GM19455 (cell line): ENCODE measurements around the gene NPR2.
A peak's percentile ranks its signal among the peaks of the same experiment; 100 is the strongest.

Source experiments
- ATAC-seq: cut with Tn5 transposase; IDR thresholded peaks from one replicate; pipeline ENCODE4 v1.9.1; 2021; ENCODE audit not compliant: unreplicated experiment

NPR2 gene

DNA sequence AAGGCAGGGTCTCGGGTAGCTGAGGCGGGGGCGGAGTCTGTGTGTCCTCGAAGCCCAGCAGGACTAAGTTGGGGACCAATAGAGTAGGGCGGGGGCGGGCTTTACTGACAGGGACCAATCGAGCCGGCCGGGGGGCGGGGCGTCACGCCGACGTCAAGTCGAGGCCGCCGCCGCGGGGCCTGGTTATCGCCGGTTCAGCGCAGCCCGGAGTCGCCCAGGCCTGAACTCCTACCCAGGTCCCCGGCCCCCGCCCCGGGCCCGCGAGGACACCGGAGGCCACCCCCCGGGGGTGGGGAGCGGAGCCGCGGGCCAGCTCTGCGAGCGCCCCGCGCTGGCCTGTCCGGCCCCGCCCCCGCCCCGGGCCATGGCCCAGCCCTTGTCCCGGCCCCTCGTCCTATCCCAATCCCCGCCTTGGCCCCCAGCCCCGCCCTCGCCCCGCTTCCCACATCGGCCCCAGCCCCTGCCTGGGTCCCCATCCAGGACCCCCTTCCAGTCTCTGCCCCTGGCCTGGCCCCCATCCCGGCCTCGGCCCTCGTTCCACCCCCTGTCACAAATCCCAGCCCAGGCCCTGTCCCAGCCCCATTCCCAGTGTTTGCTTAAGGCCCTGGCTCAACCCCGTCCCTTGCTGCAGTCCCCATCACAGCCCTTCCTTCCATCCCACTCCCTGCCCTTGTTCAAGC, 37.8 kb downstream of the NPR2 start, which contains the start of gene TMEM8B:
TMEM8B (plus strand) TSS at position 145 of the 680 bp plus-strand sequence; CDS start at position 365, 220 bp downstream.
- ATAC-seq = peak; percentile 81

DNA sequence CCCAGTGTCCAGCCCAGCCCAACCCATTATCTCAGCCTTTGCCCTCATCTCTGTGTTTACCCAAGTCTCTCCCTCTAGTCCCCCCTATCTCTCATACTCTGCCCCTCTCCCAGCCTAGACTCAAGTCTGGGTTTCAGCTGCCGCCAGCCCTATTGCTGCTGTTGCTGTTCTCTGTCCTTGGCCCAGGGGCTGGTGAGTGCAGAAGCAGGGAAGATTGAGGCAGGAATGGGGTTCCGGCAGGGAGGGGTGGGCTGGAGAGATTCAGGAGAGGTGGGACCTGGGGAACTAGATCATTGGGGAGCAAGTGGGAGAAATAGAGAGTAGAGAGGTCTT, 38.3 kb downstream of the NPR2 start:
- ATAC-seq = no peak

DNA sequence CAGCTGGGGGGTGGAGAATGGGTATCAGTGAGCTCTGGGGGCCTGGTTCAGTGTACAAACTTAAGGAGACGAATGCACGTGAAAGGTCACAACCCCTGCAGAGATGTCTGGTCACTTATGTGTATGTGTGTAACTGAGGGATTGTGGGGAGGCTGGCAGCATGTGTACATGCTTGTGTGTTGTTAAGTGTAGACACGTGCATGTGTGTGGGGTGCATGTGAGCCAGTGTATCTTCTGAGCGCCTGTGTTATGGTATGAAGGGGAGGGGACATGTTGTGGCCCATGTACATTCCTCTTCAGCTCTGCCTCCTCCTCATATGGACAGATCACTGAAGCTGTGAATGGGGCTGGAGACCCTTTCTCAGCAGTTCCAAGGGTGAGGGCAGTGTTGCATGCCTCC, 39.6 kb downstream of the NPR2 start:
- ATAC-seq = no peak

DNA sequence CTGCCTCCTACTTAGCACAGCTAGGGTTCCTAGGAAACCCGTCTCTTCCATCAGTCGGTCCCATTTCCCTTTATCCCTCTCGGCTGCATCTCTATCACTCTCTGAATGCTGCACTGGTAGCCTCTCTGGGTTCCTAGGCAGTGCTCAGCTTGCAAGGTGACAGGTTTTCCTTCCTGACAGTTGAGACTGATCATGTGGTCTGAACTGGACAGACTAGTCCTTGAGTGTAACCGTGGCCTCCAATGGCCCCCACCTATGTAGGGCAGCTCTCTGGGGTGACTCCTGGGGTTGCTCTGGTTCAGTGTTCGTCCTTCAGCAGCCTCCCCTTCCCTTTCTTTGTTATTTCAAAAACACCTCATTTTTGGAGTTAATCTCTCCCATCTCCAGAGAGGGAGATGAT, 41.4 kb downstream of the NPR2 start:
- no peak for ATAC-seq

- no peak for ATAC-seq
These were observed 43.1 kb downstream of the NPR2 start for GRCh38 chr9:35834260-35835215.

DNA sequence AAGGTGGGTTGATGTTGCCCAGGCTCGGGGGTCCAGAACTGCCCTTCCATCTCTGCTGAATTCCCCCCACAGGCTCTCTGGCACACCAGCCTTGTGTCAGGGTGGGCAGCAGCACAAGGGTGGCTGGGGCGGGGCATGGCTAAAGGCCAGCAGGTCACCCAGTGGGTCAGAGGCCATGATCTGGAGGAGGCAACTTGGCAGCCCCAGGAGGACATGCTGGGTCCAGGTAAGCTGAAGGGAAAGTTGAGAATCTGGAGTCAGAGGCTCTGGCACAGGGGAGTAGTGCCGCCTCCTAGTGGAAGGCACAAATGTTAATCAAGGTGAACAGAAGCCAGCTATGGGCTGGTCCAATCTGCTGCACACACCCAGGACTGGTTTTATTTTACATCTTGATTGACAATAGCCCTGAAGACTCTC, 43.8 kb downstream of the NPR2 start:
- ATAC-seq = no peak

DNA sequence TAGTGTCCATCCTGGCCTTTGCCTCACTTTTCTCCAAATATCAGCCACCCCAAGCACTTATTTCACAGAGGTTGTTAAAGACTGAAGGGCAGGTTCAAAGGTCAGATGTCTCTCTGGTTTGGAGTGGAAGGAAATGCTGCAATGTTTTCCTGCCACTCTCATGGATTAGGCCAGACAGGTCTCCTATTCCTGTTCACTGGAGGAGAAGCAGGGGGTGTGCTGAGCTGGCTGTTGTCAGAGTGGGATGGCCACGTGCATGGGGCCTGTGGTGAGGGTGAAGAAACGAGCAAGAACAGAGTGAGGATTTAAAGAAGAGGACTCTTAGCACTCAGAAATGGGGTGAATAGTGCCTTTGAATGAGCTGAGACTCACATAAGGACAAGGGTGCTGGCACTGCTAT, 44.4 kb downstream of the NPR2 start:
- ATAC-seq = no peak

GRCh38 chr9:35836595-35836994, 45.2 kb downstream of the NPR2 start:
- no peak for ATAC-seq

GRCh38 chr9:35839926-35840325, 48.5 kb downstream of the NPR2 start:
- ATAC-seq = no peak

- no peak for ATAC-seq
These were observed 49.7 kb downstream of the NPR2 start for GRCh38 chr9:35840881-35841644.

- ATAC-seq = no peak
These were observed 50.2 kb downstream of the NPR2 start for GRCh38 chr9:35841645-35841900.

- no peak for ATAC-seq
These were observed 50.8 kb downstream of the NPR2 start for GRCh38 chr9:35842020-35842745.

DNA sequence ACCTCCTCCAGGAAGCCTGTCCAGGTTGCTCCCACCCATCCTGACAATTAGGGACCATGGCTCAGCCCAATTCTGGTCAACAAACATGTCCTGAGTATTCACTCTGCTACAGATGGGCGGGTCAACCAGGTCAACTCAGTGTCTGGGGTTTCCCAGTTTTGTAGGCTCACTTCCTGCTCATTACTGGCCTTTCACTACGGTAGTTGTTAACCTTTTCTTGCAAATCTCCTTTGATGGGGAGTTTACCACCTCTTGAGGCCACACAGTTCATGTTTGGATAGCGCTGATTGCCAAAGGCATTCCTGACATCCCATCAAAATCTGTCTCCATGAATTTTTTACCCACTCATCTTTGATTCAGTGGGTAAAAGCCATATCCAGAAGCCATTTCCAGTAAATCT, 51.4 kb downstream of the NPR2 start:
- ATAC-seq = peak; percentile 63

- no peak for ATAC-seq
These were observed 53.4 kb downstream of the NPR2 start for GRCh38 chr9:35844628-35845270.

DNA sequence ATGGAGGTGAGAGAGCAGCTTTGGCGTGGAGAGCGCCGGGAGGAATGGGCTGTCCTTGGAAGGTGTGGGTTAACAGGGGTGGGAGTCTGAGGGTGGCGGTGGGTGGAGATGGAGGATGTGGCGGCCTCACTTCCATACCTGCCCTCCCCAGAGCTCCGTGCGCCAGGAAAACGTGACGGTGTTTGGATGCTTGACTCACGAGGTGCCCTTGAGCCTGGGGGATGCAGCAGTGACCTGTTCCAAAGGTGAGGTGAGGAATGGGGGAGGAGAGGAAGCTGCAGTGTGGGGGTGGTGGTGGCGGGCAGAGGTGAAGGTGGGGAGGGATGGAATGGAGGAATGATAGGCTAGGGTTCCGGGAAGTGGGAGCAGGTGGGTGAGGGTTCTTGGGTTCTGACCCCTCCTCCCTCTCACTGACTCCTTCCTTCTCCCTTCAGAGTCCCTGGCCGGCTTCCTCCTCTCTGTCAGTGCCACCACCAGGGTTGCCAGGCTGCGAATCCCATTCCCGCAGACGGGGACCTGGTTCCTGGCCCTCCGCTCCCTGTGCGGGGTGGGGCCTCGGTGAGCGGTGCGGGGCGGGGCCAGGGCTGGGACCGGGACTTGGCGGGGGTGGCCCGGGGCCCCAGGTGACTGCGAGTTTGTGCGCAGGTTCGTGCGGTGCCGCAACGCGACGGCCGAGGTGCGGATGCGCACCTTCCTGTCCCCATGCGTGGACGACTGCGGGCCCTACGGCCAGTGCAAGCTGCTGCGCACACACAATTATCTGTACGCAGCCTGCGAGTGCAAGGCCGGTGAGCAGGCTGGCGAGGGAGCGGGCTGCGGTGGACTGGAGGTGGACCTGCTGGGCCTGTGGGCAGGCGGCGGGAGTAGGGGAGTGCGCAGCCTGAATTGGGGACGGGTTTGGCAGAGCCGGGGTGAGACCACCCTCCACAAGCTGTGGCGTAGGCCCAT, 54.7 kb downstream of the NPR2 start:
- no peak for ATAC-seq

- peak; percentile 85 for ATAC-seq
These were observed 56.6 kb downstream of the NPR2 start for GRCh38 chr9:35847792-35848572.

DNA sequence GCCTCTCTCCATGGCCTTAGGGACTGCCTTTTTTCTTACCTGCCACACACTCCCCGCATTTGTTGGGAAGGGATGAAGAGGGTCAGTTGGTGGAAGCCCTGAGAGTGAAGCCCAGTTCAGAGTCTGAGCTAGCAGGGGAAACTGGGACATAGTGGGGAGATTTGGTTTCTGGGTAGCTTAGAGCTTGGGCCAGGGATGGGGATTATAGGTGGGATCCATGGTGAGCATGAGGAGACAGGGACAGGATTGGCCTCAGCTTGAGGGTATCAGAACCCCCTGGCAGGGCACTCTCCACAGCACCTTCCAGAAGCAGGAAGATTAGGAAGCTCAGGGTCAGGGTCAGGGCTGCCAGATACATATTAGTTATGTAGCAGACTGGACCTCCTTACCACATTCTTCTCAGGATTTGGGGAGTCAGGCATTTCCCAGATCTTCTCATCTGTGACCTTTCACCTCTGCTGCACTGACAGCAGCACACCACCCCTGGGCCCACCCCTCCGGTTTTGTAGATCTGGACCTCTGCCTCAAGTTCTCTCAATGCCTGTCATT, 61.0 kb downstream of the NPR2 start:
- no peak for ATAC-seq
